ENCODE results near the gene LPGAT1. TPM values are rescaled to one million over a fixed set of nuclear protein-coding genes. Genes with fewer than 3 reads are reported as not detected.
"Not testable (repeated sequence)": the region's sequence is repeated elsewhere in the genome, so short reads cannot be mapped to it uniquely, and the experiment has no call there.

The LPGAT1 gene
- polyA plus RNA-seq, 1 donor: 222 TPM

DNA sequence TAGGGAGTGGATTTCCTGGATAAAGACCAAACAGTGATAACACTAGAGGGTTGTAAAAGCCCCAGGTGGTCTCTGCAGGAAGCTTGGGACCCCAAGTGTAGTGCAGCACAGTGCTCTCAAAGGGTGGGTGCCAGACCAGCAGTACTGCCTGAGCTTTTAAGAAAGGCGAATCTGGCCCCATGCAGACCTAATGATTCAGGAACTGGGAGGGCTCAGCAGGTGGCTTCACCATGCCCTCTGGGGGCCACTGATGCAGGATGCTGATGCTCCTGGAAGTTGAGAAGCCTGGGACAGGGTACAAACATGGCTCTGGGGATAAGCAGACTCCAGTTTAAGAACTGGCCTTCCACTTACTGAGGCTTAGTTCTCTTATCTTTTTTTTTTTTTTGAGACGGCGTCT lies 126.0 kb downstream of the LPGAT1 start:
- H3K27ac ChIP-seq (ENCODE audit: low read length): no peak overlapping the region

DNA sequence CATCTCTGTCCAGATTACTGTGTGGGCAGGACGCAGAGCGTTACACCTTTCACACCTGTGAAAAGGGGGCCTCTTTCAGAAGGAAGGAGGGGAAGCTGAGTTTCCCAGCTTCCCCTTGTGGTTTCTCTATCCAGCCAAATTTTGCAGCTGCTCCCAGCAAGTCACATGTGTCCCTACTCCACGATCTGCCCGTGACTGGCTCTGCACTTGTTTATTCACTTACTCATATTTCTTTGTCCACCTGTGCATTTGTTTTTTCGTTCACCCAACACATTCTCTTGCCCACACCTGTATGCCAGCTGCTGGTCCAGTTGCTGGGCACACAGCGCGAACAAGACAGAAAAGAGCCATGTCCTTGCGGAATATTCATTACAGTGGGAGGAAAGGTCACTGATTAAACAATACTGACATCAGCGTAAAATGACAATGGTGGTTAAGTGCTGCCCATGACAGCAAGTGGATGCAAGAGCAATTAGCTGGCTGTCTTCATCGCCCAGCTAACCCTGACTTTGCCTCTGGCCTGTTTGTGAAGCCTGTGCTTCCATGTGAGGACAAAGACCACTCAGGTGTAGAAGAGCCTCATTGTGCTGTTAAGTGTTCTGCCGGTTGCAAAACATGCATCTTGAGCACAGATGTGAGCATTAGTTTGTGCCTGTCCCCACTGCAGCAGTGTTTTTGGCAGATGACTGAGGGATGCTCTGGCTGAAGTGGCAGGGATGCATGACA lies 126.6 kb downstream of the LPGAT1 start:
- DNase-seq: no peak
- Histone ChIP-seq H3K36me3 (ENCODE audit: control insufficient read depth, insufficient read depth, low read length) (no peaks in the 10 kb centered on the region), H3K4me1 (ENCODE audit: control insufficient read depth, insufficient read depth, low read length) (no peaks in the 10 kb centered on the region), H3K4me3 (ENCODE audit: low read length) (no peak overlapping the region), H3K9me3 (ENCODE audit: control insufficient read depth, low read depth, low read length) (no peaks in the 10 kb centered on the region), H3K27ac (ENCODE audit: low read length) (no peak overlapping the region), H3K27me3 (ENCODE audit: control insufficient read depth, insufficient read depth, low read length) (no peaks in the 10 kb centered on the region)
- 88% methylated on average over 3 of the region's 11 CpGs for WGBS (ENCODE audit: insufficient coverage, low lambda C conversion rate)

More for the DNA sequence above, 126.0 kb downstream of the LPGAT1 start:
- whole genome bisulfite sequencing (ENCODE audit: insufficient coverage, low lambda C conversion rate): no CpG with 5 or more reads among the region's 3 CpGs
- H3K9me3 ChIP-seq (ENCODE audit: control insufficient read depth, low read depth, low read length): no peaks in the 10 kb centered on the region
- no peak for DNase-seq
- no peaks in the 10 kb centered on the region for H3K27me3 ChIP-seq (ENCODE audit: control insufficient read depth, insufficient read depth, low read length)
- H3K4me3 ChIP-seq (ENCODE audit: low read length): no peak overlapping the region
- no peaks in the 10 kb centered on the region for H3K36me3 ChIP-seq (ENCODE audit: control insufficient read depth, insufficient read depth, low read length)
- no peaks in the 10 kb centered on the region for H3K4me1 ChIP-seq (ENCODE audit: control insufficient read depth, insufficient read depth, low read length)

DNA sequence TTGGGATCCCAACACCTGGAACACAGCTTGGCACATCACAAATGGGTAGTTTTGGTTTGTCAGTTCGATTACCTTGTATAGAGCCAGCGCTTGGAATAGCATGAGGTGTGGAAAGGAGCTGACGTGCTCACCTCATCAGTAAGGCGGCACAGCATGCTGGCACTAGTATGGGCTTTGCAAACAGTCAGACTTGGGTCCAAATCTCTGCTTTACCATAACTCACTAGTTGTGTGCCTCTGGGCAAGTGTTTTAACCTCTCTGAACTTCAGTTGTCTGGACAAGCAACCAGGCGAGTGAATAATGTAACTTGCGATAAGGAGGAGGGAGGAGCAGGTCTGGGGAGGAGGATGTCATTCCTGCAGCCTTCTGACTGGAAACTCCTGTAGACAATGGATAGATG lies 128.8 kb downstream of the LPGAT1 start:
- DNase-seq: no peak
- Histone ChIP-seq H3K9me3 (ENCODE audit: control insufficient read depth, low read depth, low read length) (no peaks in the 10 kb centered on the region), H3K36me3 (ENCODE audit: control insufficient read depth, insufficient read depth, low read length) (no peaks in the 10 kb centered on the region), H3K27ac (ENCODE audit: low read length) (no peak overlapping the region), H3K4me1 (ENCODE audit: control insufficient read depth, insufficient read depth, low read length) (no peaks in the 10 kb centered on the region), H3K4me3 (ENCODE audit: low read length) (no peak overlapping the region), H3K27me3 (ENCODE audit: control insufficient read depth, insufficient read depth, low read length) (no peaks in the 10 kb centered on the region)
- WGBS (ENCODE audit: insufficient coverage, low lambda C conversion rate): no CpG with 5 or more reads among the region's 6 CpGs

DNA sequence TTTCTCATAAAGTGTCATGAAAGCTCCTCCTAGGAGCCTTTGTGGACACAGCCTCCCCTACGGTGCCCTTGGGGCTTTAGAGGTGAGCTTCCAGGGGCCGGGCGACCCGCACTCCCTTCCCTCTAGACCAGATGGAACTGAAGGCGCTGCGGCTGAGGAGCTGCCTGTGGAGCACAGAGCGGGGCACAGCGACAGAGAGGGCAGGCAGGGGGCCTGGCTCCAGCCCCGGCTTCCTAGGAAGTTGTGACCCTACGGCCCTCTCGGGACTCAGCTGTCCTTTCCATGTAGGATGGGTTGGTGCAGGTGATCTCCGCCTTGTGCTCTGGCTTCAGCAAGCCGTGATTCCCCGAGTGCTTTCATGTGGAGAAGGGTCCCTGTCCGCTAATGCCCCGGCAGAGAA lies 131.5 kb downstream of the LPGAT1 start:
- Histone ChIP-seq H3K9me3 (ENCODE audit: control insufficient read depth, low read depth, low read length) (peaks cover 2% of the 10 kb centered on the region), H3K4me1 (ENCODE audit: control insufficient read depth, insufficient read depth, low read length) (no peaks in the 10 kb centered on the region), H3K27ac (ENCODE audit: low read length) (no peak overlapping the region), H3K4me3 (ENCODE audit: low read length) (no peak overlapping the region), H3K36me3 (ENCODE audit: control insufficient read depth, insufficient read depth, low read length) (no peaks in the 10 kb centered on the region), H3K27me3 (ENCODE audit: control insufficient read depth, insufficient read depth, low read length) (no peaks in the 10 kb centered on the region)
- no CpG with 5 or more reads among the region's 16 CpGs for WGBS (ENCODE audit: insufficient coverage, low lambda C conversion rate)
- DNase-seq: no peak

DNA sequence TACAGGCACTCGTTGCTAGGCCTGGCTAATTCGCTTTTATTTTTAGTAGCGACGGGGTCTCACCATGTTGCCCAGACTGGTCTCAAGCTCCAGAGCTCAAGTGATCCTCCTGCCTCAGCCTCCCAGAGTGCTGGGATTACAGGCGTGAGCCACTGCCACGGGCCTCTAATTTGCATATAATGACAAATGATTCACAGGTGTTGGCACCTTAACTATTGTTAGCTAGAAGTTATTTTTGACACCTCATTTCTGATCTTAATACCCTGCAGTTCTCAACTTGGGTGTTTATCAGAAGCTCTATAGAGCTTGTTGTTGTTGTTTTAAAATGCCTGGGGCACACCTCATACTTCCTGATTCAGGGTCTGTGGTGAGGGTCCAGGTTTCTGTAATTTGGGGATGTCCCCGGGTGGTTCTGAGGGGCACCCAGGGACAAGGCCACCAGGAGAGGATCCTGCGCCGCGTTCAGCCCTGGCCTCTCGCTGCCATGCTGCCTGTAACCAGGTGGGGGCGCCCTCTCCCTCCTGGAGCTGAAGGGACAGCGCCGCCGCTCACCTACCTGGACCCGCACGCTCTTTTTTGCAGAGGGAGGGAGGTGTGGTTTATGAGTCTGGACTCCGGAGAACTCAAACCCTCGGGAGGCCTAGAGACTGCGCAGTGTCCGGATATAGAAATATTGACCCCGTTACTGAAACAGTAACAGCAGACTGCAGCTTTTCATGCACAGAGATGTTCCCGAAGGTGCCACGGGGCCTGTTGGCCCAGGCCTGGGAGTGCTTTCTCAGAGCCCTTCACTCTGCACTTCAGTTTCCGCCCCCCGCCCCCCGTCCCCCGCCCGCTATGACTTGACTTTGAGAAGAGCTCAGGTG lies 132.2 kb downstream of the LPGAT1 start:
- peak; percentile 54 to 71 for DNase-seq
- H3K27me3 ChIP-seq (ENCODE audit: control insufficient read depth, insufficient read depth, low read length): no peaks in the 10 kb centered on the region
- H3K4me1 ChIP-seq (ENCODE audit: control insufficient read depth, insufficient read depth, low read length): no peaks in the 10 kb centered on the region
- H3K36me3 ChIP-seq (ENCODE audit: control insufficient read depth, insufficient read depth, low read length): no peaks in the 10 kb centered on the region
- peaks cover 2% of the 10 kb centered on the region for H3K9me3 ChIP-seq (ENCODE audit: control insufficient read depth, low read depth, low read length)
- no CpG with 5 or more reads among the region's 29 CpGs for WGBS (ENCODE audit: insufficient coverage, low lambda C conversion rate)
- H3K27ac ChIP-seq (ENCODE audit: low read length): no peak overlapping the region
- peak overlapping the region; percentile 25 for H3K4me3 ChIP-seq (ENCODE audit: low read length)

DNA sequence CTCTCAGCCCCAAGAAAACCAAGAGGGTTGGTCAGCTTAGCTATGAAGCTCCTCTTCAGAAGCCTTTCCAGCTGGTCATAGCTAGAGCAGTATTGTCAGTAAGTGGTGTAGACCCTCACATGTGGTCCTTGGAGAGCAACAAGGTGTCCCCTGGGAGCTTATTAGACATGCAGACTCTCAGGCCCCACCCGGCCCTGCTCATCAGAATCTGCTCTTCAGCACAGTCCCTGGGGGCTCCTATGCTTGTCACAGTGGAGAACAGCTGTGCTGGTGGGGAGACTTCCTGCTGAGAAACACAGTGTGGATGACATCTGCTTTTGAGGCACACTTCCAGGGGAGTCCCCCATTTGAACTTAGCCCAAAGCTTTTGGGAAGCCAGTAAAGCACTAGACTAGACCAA lies 133.2 kb downstream of the LPGAT1 start:
- Histone ChIP-seq H3K9me3 (ENCODE audit: control insufficient read depth, low read depth, low read length) (peaks cover 2% of the 10 kb centered on the region), H3K27ac (ENCODE audit: low read length) (no peak overlapping the region), H3K4me1 (ENCODE audit: control insufficient read depth, insufficient read depth, low read length) (no peaks in the 10 kb centered on the region), H3K4me3 (ENCODE audit: low read length) (no peak overlapping the region), H3K36me3 (ENCODE audit: control insufficient read depth, insufficient read depth, low read length) (no peaks in the 10 kb centered on the region), H3K27me3 (ENCODE audit: control insufficient read depth, insufficient read depth, low read length) (no peaks in the 10 kb centered on the region)
- WGBS (ENCODE audit: insufficient coverage, low lambda C conversion rate): no CpG with 5 or more reads among the region's 1 CpG
- DNase-seq: no peak

DNA sequence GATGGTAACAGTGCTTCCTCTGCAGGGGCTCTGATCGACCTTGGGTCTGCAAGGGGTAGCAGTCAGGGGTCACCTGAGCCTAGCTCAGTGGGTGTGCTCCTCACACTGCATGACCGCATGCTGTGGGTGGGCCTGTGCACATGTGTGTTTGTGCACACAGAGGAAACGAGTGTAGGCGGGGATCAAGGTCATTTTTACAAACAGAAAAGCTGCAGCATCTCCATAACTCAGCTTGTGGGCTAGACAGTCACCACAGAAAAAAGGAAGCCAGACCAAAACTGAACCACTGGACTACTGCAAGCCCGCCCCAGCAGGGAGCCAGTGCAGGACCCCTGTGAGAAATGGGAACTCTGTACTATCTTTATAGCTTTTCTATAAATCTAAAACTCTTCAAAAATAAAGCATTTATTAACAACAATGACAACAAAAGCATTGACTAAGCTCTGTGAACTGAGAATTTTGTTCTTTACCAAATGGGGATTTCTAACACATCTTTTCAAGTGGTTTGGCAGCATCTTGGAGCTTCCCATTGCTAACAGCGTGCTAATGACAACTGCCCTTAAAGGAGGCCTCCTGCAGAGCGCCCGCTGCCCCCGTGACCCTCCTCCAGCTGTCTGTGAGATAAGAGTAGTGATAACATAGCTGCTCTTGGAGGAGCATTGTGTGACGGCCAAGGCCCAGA lies 135.3 kb downstream of the LPGAT1 start:
- no CpG with 5 or more reads among the region's 10 CpGs for WGBS (ENCODE audit: insufficient coverage, low lambda C conversion rate)
- no peak overlapping the region for H3K27ac ChIP-seq (ENCODE audit: low read length)
- peak in 1 of 2 donors; percentile 41 for DNase-seq

DNA sequence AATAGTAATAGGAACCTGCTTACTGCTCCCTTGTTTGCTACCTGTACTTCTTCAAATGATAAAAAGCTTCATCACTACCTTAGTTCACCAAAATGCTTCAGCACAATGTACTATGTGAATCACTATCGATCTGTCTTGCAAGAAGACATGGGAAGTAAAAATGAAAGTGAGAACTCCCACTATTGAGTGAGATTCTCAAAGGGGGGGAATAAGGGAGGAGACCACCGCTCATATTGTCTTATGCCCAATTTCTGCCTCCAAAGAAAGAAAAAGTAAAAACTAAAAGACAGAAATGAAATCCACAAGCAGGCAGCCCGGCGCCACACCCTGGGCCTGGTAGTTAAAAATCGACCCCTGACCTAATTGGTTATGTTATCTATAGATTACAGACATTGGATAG lies 136.7 kb downstream of the LPGAT1 start:
- not testable (repeated sequence) for H3K4me1 ChIP-seq (ENCODE audit: control insufficient read depth, insufficient read depth, low read length); H3K27me3 ChIP-seq (ENCODE audit: control insufficient read depth, insufficient read depth, low read length); H3K4me3 ChIP-seq (ENCODE audit: low read length); H3K36me3 ChIP-seq (ENCODE audit: control insufficient read depth, insufficient read depth, low read length); H3K27ac ChIP-seq (ENCODE audit: low read length); H3K9me3 ChIP-seq (ENCODE audit: control insufficient read depth, low read depth, low read length); DNase-seq
- WGBS (ENCODE audit: insufficient coverage, low lambda C conversion rate): no CpG with 5 or more reads among the region's 5 CpGs

More for the DNA sequence above, 135.3 kb downstream of the LPGAT1 start:
- Histone ChIP-seq H3K9me3 (ENCODE audit: control insufficient read depth, low read depth, low read length) (peaks cover 2% of the 10 kb centered on the region), H3K4me3 (ENCODE audit: low read length) (no peak overlapping the region), H3K4me1 (ENCODE audit: control insufficient read depth, insufficient read depth, low read length) (no peaks in the 10 kb centered on the region), H3K36me3 (ENCODE audit: control insufficient read depth, insufficient read depth, low read length) (no peaks in the 10 kb centered on the region), H3K27me3 (ENCODE audit: control insufficient read depth, insufficient read depth, low read length) (no peaks in the 10 kb centered on the region)

All from large intestine (tissue), 3 donors.